Measurements from ENCODE around the gene ANKMY1. TPM values are rescaled to one million over a fixed set of nuclear protein-coding genes. Genes with fewer than 3 reads are reported as not detected.

Gene ANKMY1
- total RNA-seq, 4 donors from 2014 or later = 7.0 to 12.0 (median 8.9) TPM

- no peak overlapping the region for H3K27ac ChIP-seq
- peaks cover 0 to 11% (median 0%) of the 10 kb centered on the region in 3 donors for H3K9me3 ChIP-seq
- no peaks in the 10 kb centered on the region for H3K27me3 ChIP-seq
- 93 to 100% methylated on average over 2 to 7 of the region's 25 CpGs for WGBS, 2 donors (ENCODE audit: low coverage in 1 of 2)
- no peaks in the 10 kb centered on the region for H3K36me3 ChIP-seq
- ATAC-seq = no peak
- no peaks in the 10 kb centered on the region for H3K4me1 ChIP-seq
- no peak overlapping the region for H3K4me3 ChIP-seq
- TF ChIP-seq CTCF (IDR thresholded peaks at IDR 0.05) (no peak), POLR2AphosphoS5 (IDR thresholded peaks at IDR 0.05) (no peak), EP300 (IDR thresholded peaks at IDR 0.05) (no peak), POLR2A (IDR thresholded peaks at IDR 0.05) (no peak)
Observed at GRCh38 chr2:240480834-240481623, 76.8 kb downstream of the ANKMY1 start.

GRCh38 chr2:240479111-240479501 is 78.7 kb downstream of the ANKMY1 start:
- Histone ChIP-seq H3K27me3 (no peaks in the 10 kb centered on the region), H3K4me1 (no peaks in the 10 kb centered on the region), H3K9me3 (peaks cover 0 to 19% (median 0%) of the 10 kb centered on the region in 3 donors), H3K27ac (no peak overlapping the region), H3K4me3 (no peak overlapping the region), H3K36me3 (no peaks in the 10 kb centered on the region)
- WGBS, 2 donors (ENCODE audit: low coverage in 1 of 2) = 80% methylated on average over 3 of the region's 12 CpGs; no CpG with 5 or more reads in 1 of the 2 donors
- TF ChIP-seq POLR2A (IDR thresholded peaks at IDR 0.05) (no peak), EP300 (IDR thresholded peaks at IDR 0.05) (no peak), POLR2AphosphoS5 (IDR thresholded peaks at IDR 0.05) (no peak), CTCF (IDR thresholded peaks at IDR 0.05) (no peak)
- ATAC-seq = no peak

GRCh38 chr2:240478346-240479110 is 79.3 kb downstream of the ANKMY1 start:
- WGBS, 2 donors (ENCODE audit: low coverage in 1 of 2) = 77 to 90% methylated on average over 8 to 11 of the region's 21 CpGs
- H3K27me3 ChIP-seq = no peaks in the 10 kb centered on the region
- no peaks in the 10 kb centered on the region for H3K4me1 ChIP-seq
- H3K27ac ChIP-seq = no peak overlapping the region
- TF ChIP-seq POLR2AphosphoS5 (IDR thresholded peaks at IDR 0.05) (no peak), CTCF (IDR thresholded peaks at IDR 0.05) (no peak), EP300 (IDR thresholded peaks at IDR 0.05) (no peak), POLR2A (IDR thresholded peaks at IDR 0.05) (no peak)
- ATAC-seq = no peak
- no peaks in the 10 kb centered on the region for H3K36me3 ChIP-seq
- H3K9me3 ChIP-seq = peaks cover 0 to 24% (median 0%) of the 10 kb centered on the region in 3 donors
- no peak overlapping the region for H3K4me3 ChIP-seq

- H3K9me3 ChIP-seq = peaks cover 0 to 28% (median 0%) of the 10 kb centered on the region in 3 donors
- WGBS, 2 donors (ENCODE audit: low coverage in 1 of 2) = 84 to 85% methylated on average over 11 to 13 of the region's 13 CpGs
- H3K27me3 ChIP-seq = no peaks in the 10 kb centered on the region
- no peak overlapping the region for H3K4me3 ChIP-seq
- no peaks in the 10 kb centered on the region for H3K4me1 ChIP-seq
- no peak overlapping the region for H3K27ac ChIP-seq
- no peak for TF ChIP-seq CTCF (IDR thresholded peaks at IDR 0.05)
- no peak for TF ChIP-seq EP300 (IDR thresholded peaks at IDR 0.05)
- TF ChIP-seq POLR2AphosphoS5 (IDR thresholded peaks at IDR 0.05) = no peak
- TF ChIP-seq POLR2A (IDR thresholded peaks at IDR 0.05) = no peak
- no peak for ATAC-seq
- H3K36me3 ChIP-seq = no peaks in the 10 kb centered on the region
Observed at GRCh38 chr2:240477916-240478315, 79.9 kb downstream of the ANKMY1 start.
